Retinal pigment epithelial cell (primary cell): ENCODE results near the gene GSTM1.
A peak's percentile ranks its signal among the peaks of the same experiment; 100 is the strongest.
"Not testable (repeated sequence)": the region's sequence is repeated elsewhere in the genome, so short reads cannot be mapped to it uniquely, and the experiment has no call there.

Experiments used
- DNase-seq: peaks from one replicate; pipeline ENCODE4 v3.0.0-alpha.2; 2010; ENCODE audit warnings: low read depth
- H3K4me3 ChIP-seq: 2 replicates; pipeline ENCODE4 v1.5.1; 2011; ENCODE audit warnings: mild to moderate bottlenecking, low read length, control low read depth, moderate library complexity
- TF ChIP-seq, protein P1 (sequence below): conservative IDR thresholded peaks from 2 replicates; pipeline ENCODE4 v1.5.1; 2011; ENCODE audit warnings: low read depth, low read length, control low read depth, inconsistent platforms

Gene GSTM1

DNA sequence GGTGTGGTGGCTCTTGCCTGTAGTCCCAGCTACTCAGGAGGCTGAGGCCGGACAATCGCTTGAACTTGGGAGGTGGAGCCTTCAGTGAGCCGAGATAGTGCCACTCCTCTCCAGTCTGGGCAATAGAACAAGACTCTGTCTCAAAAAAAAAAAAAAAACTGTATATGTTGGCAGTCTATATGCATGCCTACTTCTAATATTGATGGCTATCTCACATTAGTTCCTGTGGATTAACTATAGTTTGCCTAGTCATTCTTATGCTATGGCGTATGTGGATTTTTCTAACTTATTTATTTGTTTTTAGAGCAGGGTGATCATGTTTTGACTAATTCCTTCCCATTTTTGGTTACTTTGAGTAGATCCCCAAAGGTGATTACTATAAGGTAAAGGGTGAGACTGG, 9.4 kb downstream of the GSTM1 start:
- no peak overlapping the region for H3K4me3 ChIP-seq
- TF ChIP-seq, protein P1, sequence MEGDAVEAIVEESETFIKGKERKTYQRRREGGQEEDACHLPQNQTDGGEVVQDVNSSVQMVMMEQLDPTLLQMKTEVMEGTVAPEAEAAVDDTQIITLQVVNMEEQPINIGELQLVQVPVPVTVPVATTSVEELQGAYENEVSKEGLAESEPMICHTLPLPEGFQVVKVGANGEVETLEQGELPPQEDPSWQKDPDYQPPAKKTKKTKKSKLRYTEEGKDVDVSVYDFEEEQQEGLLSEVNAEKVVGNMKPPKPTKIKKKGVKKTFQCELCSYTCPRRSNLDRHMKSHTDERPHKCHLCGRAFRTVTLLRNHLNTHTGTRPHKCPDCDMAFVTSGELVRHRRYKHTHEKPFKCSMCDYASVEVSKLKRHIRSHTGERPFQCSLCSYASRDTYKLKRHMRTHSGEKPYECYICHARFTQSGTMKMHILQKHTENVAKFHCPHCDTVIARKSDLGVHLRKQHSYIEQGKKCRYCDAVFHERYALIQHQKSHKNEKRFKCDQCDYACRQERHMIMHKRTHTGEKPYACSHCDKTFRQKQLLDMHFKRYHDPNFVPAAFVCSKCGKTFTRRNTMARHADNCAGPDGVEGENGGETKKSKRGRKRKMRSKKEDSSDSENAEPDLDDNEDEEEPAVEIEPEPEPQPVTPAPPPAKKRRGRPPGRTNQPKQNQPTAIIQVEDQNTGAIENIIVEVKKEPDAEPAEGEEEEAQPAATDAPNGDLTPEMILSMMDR = no peak
- no peak for DNase-seq

DNA sequence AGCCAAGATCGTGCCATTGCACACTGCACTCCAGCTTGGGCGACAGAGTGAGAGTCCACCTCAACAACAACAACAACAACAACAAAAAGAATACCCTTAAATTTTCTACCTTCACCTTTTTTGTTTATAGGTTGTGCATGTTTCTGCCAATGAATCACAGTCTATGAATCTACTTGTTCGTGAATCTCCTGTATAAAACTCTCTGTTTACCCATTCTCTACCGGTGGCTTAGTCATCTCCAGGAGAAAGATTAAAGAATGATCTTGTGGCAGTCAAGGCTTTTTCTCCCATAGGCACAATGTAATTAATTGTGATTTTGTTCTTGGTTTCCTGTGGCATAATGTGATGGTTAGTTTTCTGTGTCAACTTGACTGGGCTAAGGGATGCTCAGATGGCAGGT, 10.2 kb downstream of the GSTM1 start:
- not testable (repeated sequence) for H3K4me3 ChIP-seq, DNase-seq

DNA sequence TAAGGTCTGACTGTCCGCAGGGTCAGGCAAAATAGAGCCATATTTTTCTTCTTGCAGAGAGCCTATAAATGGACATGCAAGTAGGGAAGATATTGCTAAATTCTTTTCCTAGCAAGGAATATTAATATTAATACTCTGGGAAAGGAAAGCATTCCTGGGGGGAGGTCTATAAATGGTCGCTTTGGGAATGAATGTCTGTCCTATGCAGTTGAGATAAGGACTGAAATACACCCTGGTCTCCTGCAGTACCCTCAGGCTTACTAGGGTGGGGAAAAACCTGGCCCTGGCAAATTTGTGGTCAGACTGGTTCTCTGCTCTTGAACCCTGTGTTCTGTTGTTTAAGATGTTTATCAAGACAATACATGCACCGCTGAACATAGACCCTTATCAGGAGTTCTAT, 15.3 kb downstream of the GSTM1 start:
- not testable (repeated sequence) for H3K4me3 ChIP-seq, DNase-seq

DNA sequence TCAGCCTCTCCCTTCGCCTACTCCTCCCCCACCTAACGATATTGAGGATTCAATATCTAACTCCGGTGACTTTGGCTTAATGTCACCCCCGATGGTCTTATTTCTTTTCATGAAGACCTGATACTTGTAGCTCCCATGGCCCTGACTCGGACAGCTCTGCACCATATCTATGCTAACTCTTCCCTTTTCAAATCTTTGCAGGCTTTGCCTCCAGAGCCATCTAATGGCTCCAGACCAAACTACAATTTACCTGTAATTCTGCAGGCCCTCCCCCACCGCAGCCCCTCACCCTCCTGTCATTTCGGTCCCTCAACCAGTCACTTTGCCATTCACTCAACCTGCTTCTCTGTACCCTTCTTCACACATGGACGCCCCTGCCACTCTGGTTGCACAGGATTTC, 16.6 kb downstream of the GSTM1 start:
- DNase-seq = no peak
- TF ChIP-seq, protein P1 = no peak
- no peak overlapping the region for H3K4me3 ChIP-seq

DNA sequence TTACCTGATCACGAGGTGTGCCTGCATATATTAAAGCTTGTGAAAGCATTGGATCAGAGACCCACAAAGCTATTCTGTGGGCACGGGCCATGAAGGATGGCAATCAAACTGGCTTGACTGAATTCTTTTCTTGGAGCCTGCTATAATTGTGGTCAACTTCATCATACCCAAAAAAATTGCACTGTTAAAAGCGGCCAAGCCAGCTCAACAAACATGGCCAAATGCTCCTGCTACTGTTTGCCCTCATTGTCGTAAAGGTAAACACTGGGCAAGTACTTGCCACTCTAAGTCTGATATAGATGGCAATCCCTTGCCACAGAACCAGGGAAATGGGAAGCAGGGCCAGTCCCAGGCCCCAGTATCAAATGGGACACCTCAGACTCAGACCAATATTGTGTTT, 17.8 kb downstream of the GSTM1 start:
- no peak for DNase-seq
- H3K4me3 ChIP-seq = no peak overlapping the region
- TF ChIP-seq, protein P1 = no peak

DNA sequence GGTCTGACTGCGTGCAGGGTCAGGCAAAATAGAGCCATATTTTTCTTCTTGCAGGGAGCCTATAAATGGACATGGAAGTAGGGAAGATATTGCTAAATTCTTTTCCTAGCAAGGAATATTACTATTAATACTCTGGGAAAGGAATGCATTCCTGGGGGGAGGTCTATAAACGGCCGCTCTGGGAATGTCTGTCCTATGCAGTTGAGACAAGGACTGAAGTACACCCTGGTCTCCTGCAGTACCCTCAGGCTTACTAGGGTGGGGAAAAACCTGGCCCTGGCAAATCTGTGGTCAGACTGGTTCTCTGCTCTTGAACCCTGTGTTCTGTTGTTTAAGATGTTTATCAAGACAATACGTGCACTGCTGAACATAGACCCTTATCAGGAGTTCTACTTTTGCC, 21.3 kb downstream of the GSTM1 start:
- not testable (repeated sequence) for DNase-seq, H3K4me3 ChIP-seq

DNA sequence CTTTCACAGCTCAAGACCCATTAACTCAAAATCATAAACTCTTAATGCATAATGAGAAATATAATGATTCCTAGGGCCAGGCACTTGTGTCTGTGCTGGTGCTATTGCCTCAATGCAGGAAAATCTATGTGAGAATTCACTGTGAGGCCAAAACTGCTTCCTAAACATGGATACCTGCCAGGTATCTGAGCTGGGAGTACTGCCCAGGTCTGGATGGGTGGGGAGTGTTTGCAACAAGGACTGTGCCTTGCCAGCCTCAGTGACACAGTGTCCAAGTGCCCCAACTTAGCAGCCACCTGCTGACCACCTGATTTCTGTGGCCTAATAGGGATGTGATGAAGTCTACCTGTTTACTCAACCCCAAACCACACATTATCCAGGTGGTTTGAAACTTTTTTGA, 22.2 kb downstream of the GSTM1 start:
- H3K4me3 ChIP-seq, DNase-seq: not testable (repeated sequence)

DNA sequence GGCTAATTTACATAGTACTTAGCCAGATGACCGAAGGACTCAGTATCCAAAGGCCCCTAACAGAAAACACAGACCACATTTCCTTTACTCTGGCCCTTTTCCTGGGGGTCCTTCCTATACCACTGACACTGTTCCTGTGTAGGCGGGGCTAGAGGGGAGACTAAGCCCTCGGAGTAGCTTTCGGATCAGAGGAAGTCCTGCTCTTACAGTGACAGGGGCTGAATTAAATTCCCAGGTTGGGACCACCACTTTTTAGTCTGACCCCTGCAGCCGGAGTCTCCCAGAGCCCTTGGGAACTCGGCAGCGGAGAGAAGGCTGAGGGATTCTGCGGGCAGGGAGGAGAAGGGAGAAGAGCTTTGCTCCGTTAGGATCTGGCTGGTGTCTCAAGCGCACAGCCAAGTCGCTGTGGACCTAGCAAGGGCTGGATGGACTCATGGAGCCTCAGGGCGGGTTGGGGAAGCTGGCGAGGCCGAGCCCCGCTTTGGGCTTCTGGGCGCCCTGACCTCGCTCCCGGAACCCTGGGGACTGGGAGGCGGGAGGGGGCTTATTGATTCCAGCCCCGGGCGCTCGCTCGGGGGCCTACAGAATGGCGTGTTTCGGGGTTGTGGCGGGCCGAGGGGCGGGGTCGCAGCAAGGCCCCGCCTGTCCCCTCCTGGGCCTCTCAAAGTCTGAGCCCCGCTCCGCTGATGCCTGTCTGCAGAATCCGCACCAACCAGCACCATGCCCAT, 24.1 kb downstream of the GSTM1 start, which contains the start of gene GSTM5:
GSTM5 (plus strand) TSS at position 659 of the 728 bp plus-strand sequence; CDS start at position 721, 62 bp downstream.
- DNase-seq = not testable (repeated sequence)
- peak within 1 kb of the TSS; percentile 15 for H3K4me3 ChIP-seq

DNA sequence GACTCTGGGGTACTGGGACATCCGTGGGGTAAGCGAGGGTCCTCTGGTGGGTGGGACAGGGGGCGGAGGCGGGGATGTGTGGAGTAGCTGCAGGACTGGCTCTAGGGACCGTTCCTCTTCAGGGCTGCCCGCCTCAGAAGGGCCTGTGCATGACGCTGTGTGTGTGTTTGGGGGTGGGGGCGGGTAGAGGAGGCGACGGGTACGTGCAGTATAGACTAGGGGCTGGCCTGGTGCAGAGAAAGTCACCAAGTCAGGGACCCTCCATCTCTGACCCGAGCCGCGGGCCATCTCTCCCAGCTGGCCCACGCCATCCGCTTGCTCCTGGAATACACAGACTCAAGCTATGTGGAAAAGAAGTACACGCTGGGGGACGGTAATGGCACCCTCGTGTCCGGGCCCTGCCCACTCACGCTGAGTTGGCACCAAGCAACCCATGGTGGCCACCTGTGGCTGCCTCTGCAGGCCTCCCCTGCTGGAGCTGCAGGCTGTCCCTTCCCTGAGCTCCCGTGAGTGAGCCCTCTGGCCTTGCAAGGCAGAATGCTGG, 24.8 kb downstream of the GSTM1 start:
- TF ChIP-seq, protein P1 = no peak
- peak overlapping the region; percentile 15 for H3K4me3 ChIP-seq

DNA sequence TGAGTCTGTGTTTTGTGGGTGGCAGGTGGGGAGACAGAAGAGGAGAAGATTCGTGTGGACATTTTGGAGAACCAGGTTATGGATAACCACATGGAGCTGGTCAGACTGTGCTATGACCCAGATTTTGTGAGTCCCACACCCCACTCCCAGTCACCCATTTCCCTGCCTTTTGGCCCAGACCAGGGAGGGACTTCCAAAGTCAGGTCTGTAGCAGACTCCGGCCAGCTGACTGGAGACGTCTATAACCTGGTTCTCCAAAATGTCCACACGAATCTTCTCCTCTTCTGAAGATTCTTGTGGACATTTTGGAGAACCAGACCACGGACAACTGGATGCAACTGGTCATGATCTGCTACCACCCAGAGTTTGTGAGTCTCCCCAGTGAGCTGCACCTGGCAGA, 26.0 kb downstream of the GSTM1 start:
- TF ChIP-seq, protein P1 = no peak
- no peak overlapping the region for H3K4me3 ChIP-seq

More for the DNA sequence above, 24.8 kb downstream of the GSTM1 start:
- DNase-seq = no peak

More for the DNA sequence above, 26.0 kb downstream of the GSTM1 start:
- no peak for DNase-seq
